Hepatocyte (in vitro differentiated cells): ENCODE data around the gene LDHAL6A. TPM values are rescaled to one million over a fixed set of nuclear protein-coding genes. Genes with fewer than 3 reads are reported as not detected.

Experiments used
- DNase-seq: peaks from one replicate; pipeline ENCODE4 v3.0.0-alpha.2; 2016; ENCODE audit warnings: low spot score
- H2AFZ ChIP-seq: fragments of 200-600 bp; sonication (generic); 2 replicates; pipeline ENCODE4 v1.6.0; 2016; ENCODE audit warnings: antibody characterized with exemption, mild to moderate bottlenecking
- H3K27ac ChIP-seq: fragments of 200-600 bp; sonication (generic); 2 replicates; pipeline ENCODE4 v1.5.1; 2016; ENCODE audit warnings: mild to moderate bottlenecking
- H3K27me3 ChIP-seq: fragments of 200-600 bp; sonication (generic); 2 replicates; pipeline ENCODE4 v1.6.1; 2016
- H3K36me3 ChIP-seq: fragments of 200-600 bp; sonication (generic); replicated peaks from 2 replicates; pipeline ENCODE4 v1.5.1; 2016; ENCODE audit warnings: low read depth; ENCODE audit not compliant: insufficient read depth
- H3K4me1 ChIP-seq: fragments of 200-600 bp; sonication (generic); 2 replicates; pipeline ENCODE4 v1.5.1; 2016; ENCODE audit warnings: mild to moderate bottlenecking, moderate library complexity; ENCODE audit not compliant: insufficient read depth
- H3K4me2 ChIP-seq: fragments of 200-600 bp; sonication (generic); 2 replicates; pipeline ENCODE4 v1.6.0; 2016
- H3K4me3 ChIP-seq: fragments of 200-600 bp; sonication (generic); 2 replicates; pipeline ENCODE4 v1.5.1; 2016; ENCODE audit warnings: mild to moderate bottlenecking
- H3K79me2 ChIP-seq: fragments of 200-600 bp; sonication (generic); 2 replicates; pipeline ENCODE4 v1.6.0; 2017; ENCODE audit warnings: mild to moderate bottlenecking
- H3K9me2 ChIP-seq: fragments of 200-600 bp; sonication (generic); replicated peaks from 2 replicates; pipeline ENCODE4 v1.6.0; 2017; ENCODE audit warnings: mild to moderate bottlenecking; ENCODE audit not compliant: insufficient read depth
- H3K9me3 ChIP-seq: fragments of 200-600 bp; sonication (generic); 2 replicates; pipeline ENCODE4 v1.5.1; 2016; ENCODE audit warnings: low read depth, mild to moderate bottlenecking
- H4K20me1 ChIP-seq: fragments of 200-600 bp; sonication (generic); 2 replicates; pipeline ENCODE4 v1.6.0; 2016; ENCODE audit warnings: mild to moderate bottlenecking; ENCODE audit not compliant: insufficient read depth, poor library complexity, severe bottlenecking
- EZH2 ChIP-seq: fragments of 200-600 bp; sonication (generic); IDR thresholded peaks from 2 replicates; pipeline ENCODE4 v1.6.1; 2016; ENCODE audit warnings: antibody characterized with exemption, mild to moderate bottlenecking, borderline replicate concordance
- EZH2phosphoT487 ChIP-seq: fragments of 200-600 bp; sonication (generic); IDR thresholded peaks from one replicate; pipeline ENCODE4 v1.6.1; 2018; ENCODE audit warnings: antibody characterized with exemption, mild to moderate bottlenecking, low read depth, moderate library complexity; ENCODE audit not compliant: unreplicated experiment, severe bottlenecking
- WGBS: methylation state at CpG from one replicate; pipeline ENCODE4 v1.1.6; 2016; ENCODE audit warnings: low lambda C conversion rate; ENCODE audit errors: missing lambda C conversion rate; 5-methylcytosine and 5-hydroxymethylcytosine counted together
- polyA plus RNA-seq: library from polyadenylated mRNA; unstranded; fragments of >200 nt; fragmentation: Nextera tagmentation; extraction: Ambion mirVana; gene quantifications from 2 replicates; pipeline ENCODE4 v1.2.1, GENCODE V29; 2016
- total RNA-seq: library from RNA; depleted of rRNA; stranded (reverse); fragments of >200 nt; gene quantifications from 2 replicates; pipeline ENCODE4 v1.2.3, GENCODE V29; 2014
- TF ChIP-seq, protein P1 (sequence below): fragments of 200-600 bp; sonication (generic); IDR thresholded peaks from 2 replicates; pipeline ENCODE4 v1.5.1; 2016; ENCODE audit warnings: antibody characterized with exemption, mild to moderate bottlenecking; ENCODE audit not compliant: poor library complexity

The LDHAL6A gene
- total and polyA plus RNA-seq, 2 experiments from 2014 or later = 0.06 TPM; not detected in 1

DNA sequence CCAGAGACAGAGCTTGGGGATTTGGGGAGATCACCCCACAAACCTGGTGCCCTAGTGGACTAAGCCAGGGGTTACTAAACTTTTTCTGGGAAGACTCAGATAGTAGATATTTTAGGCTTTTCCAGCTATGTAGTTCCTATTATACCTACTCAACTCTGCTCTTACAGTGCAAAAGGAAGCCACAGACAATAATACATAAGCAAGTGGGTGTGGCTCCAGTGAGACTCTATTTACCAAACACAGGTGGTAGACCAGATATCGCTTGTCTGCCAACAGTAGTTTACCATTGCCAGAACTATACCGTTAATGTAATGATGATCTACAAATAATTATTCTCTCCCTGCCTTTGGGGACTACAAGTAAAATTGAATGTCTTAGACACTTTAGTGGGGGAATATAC lies 36.6 kb upstream of the LDHAL6A start:
- TF ChIP-seq, protein P1, sequence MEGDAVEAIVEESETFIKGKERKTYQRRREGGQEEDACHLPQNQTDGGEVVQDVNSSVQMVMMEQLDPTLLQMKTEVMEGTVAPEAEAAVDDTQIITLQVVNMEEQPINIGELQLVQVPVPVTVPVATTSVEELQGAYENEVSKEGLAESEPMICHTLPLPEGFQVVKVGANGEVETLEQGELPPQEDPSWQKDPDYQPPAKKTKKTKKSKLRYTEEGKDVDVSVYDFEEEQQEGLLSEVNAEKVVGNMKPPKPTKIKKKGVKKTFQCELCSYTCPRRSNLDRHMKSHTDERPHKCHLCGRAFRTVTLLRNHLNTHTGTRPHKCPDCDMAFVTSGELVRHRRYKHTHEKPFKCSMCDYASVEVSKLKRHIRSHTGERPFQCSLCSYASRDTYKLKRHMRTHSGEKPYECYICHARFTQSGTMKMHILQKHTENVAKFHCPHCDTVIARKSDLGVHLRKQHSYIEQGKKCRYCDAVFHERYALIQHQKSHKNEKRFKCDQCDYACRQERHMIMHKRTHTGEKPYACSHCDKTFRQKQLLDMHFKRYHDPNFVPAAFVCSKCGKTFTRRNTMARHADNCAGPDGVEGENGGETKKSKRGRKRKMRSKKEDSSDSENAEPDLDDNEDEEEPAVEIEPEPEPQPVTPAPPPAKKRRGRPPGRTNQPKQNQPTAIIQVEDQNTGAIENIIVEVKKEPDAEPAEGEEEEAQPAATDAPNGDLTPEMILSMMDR = no peak
- TF ChIP-seq EZH2phosphoT487 (no peak), EZH2 (no peak)
- Histone ChIP-seq H3K4me2 (no peak overlapping the region), H3K27me3 (no peaks in the 10 kb centered on the region), H3K27ac (no peak overlapping the region), H4K20me1 (no peaks in the 10 kb centered on the region), H3K9me3 (no peaks in the 10 kb centered on the region), H3K36me3 (no peaks in the 10 kb centered on the region), H3K9me2 (no peaks in the 10 kb centered on the region), H3K79me2 (no peaks in the 10 kb centered on the region), H2AFZ (no peak overlapping the region), H3K4me1 (no peaks in the 10 kb centered on the region), H3K4me3 (no peak overlapping the region)
- 86% methylated on average over 2 of the region's 2 CpGs for WGBS
- DNase-seq = no peak

DNA sequence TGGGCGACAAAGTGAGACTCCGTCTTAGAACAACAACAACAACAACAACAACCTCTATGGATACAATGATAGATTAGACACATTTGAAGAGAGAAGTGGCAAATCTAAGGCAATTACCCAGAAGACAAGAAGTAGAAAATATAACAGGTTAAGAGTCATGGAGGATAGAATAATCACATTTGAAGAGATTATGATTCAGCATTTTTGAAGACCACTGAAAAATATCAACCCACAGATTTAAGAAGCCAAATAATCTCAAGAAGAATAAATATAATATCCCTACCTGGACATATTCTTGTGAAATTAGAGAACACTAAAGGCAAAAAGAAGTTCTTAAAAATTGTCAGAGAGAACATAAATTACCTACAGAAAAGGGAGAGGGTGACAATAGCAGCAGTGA lies 35.6 kb upstream of the LDHAL6A start:
- no peak for DNase-seq

DNA sequence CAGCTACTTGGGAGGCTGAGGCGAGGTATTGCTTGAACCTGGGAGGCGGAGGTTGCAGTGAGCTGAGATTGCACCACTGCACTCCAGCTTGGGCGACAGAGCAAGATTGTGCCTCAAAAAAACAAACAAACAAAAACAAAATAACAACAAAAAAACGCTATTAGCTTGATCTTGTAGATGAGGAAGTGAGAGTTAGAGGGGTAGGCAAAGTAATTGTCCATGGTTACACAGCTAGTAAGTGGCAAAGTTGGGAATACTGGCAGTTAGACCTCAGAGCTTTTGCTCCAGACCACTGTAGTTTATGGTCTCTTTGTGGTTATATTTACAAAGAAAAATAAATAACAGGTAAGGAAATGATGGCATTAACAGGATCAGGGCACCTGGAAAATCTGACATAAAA lies 28.4 kb upstream of the LDHAL6A start:
- Histone ChIP-seq H3K9me3 (no peaks in the 10 kb centered on the region), H3K36me3 (no peaks in the 10 kb centered on the region), H2AFZ (no peak overlapping the region), H3K4me3 (no peak overlapping the region), H4K20me1 (no peaks in the 10 kb centered on the region), H3K79me2 (no peaks in the 10 kb centered on the region), H3K27ac (no peak overlapping the region), H3K4me1 (no peaks in the 10 kb centered on the region), H3K9me2 (no peaks in the 10 kb centered on the region), H3K27me3 (no peaks in the 10 kb centered on the region), H3K4me2 (no peak overlapping the region)
- no peak for TF ChIP-seq EZH2
- TF ChIP-seq, protein P1 = no peak
- no peak for TF ChIP-seq EZH2phosphoT487
- WGBS = 84% methylated on average over 4 of the region's 4 CpGs
- DNase-seq = no peak

More for the DNA sequence above, 35.6 kb upstream of the LDHAL6A start:
- H3K9me3 ChIP-seq = no peaks in the 10 kb centered on the region
- H3K79me2 ChIP-seq = no peaks in the 10 kb centered on the region
- H2AFZ ChIP-seq = no peak overlapping the region
- H3K4me2 ChIP-seq = no peak overlapping the region
- no peaks in the 10 kb centered on the region for H3K9me2 ChIP-seq
- no peaks in the 10 kb centered on the region for H3K36me3 ChIP-seq
- H4K20me1 ChIP-seq = no peaks in the 10 kb centered on the region
- WGBS = 83% methylated on average over 2 of the region's 2 CpGs
- H3K27me3 ChIP-seq = no peaks in the 10 kb centered on the region
- TF ChIP-seq, protein P1 = no peak
- TF ChIP-seq EZH2phosphoT487 = no peak
- TF ChIP-seq EZH2 = no peak
- H3K4me3 ChIP-seq = no peak overlapping the region
- no peak overlapping the region for H3K27ac ChIP-seq
- H3K4me1 ChIP-seq = no peaks in the 10 kb centered on the region

DNA sequence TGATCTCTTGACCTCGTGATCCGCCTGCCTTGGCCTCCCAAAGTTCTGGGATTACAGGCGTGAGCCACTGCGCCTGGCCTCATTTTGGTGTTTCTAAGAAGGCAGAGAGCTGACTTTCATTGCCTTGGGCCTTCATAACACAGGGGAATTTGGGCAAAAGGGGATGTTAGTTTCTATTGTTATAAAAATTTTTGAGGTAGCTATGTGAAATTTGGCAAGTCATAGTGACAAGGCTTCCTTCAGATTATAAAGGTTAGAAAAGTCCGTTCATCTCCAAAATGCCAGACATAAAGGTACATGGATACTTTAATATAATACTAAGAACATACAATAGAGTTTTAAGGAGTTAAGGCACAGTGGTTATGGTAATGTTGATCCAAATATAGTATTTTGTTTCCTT lies 26.3 kb upstream of the LDHAL6A start:
- DNase-seq = no peak
- Histone ChIP-seq H3K36me3 (no peaks in the 10 kb centered on the region), H3K9me2 (no peaks in the 10 kb centered on the region), H3K4me2 (no peak overlapping the region), H3K4me1 (no peaks in the 10 kb centered on the region), H2AFZ (no peak overlapping the region), H4K20me1 (no peaks in the 10 kb centered on the region), H3K79me2 (no peaks in the 10 kb centered on the region), H3K27me3 (no peaks in the 10 kb centered on the region), H3K9me3 (no peaks in the 10 kb centered on the region), H3K4me3 (no peak overlapping the region), H3K27ac (no peak overlapping the region)
- TF ChIP-seq EZH2 (no peak), EZH2phosphoT487 (no peak)
- TF ChIP-seq, protein P1 = no peak
- WGBS = 92% methylated on average over 5 of the region's 5 CpGs
